Endodermal cell (in vitro differentiated cells): ENCODE results near the gene EZR. TPM values are rescaled to one million over a fixed set of nuclear protein-coding genes. Genes with fewer than 3 reads are reported as not detected.
A peak's percentile ranks its signal among the peaks of the same experiment; 100 is the strongest.

Source experiments
- DNase-seq: peaks from one replicate; pipeline ENCODE4 v3.0.0-alpha.2; 2017
- H3K27ac ChIP-seq: 2 replicates; pipeline ENCODE4 v1.5.1; 2013; ENCODE audit warnings: mild to moderate bottlenecking, low read depth, low read length, moderate library complexity
- H3K27me3 ChIP-seq: 2 replicates; pipeline ENCODE4 v1.6.1; 2013; ENCODE audit warnings: mild to moderate bottlenecking, low read length, moderate library complexity; ENCODE audit not compliant: insufficient read depth, control insufficient read depth, poor library complexity, severe bottlenecking
- H3K36me3 ChIP-seq: 2 replicates; pipeline ENCODE4 v1.7.0; 2013; ENCODE audit warnings: mild to moderate bottlenecking, low read length, moderate library complexity; ENCODE audit not compliant: control insufficient read depth, insufficient read depth
- H3K4me1 ChIP-seq: one replicate; pipeline ENCODE4 v1.7.0; 2013; ENCODE audit warnings: low read length; ENCODE audit not compliant: control insufficient read depth, insufficient read depth
- H3K4me3 ChIP-seq: 2 replicates; pipeline ENCODE4 v1.5.1; 2013; ENCODE audit warnings: mild to moderate bottlenecking, low read length, moderate library complexity
- H3K9ac ChIP-seq: 2 replicates; pipeline ENCODE4 v1.6.1; 2013; ENCODE audit warnings: mild to moderate bottlenecking, low read length, moderate library complexity; ENCODE audit not compliant: poor library complexity, severe bottlenecking; ENCODE audit errors: extremely low read depth
- H3K9me3 ChIP-seq: 2 replicates; pipeline ENCODE4 v1.6.1; 2013; ENCODE audit warnings: mild to moderate bottlenecking, low read length, moderate library complexity; ENCODE audit not compliant: control insufficient read depth
- H3K27ac Mint-ChIP-seq: 2 replicates; pipeline ENCODE4 v1.8.0; 2020; ENCODE audit warnings: mixed read lengths
- H3K27me3 Mint-ChIP-seq: 2 replicates; pipeline ENCODE4 v1.8.0; 2021; ENCODE audit warnings: mild to moderate bottlenecking, mixed read lengths; ENCODE audit not compliant: insufficient read depth
- H3K36me3 Mint-ChIP-seq: 2 replicates; pipeline ENCODE4 v1.8.0; 2020; ENCODE audit warnings: low read depth, mixed read lengths
- H3K4me1 Mint-ChIP-seq: 2 replicates; pipeline ENCODE4 v1.8.0; 2020; ENCODE audit warnings: mixed read lengths
- H3K4me3 Mint-ChIP-seq: 2 replicates; pipeline ENCODE4 v1.8.0; 2020; ENCODE audit warnings: mild to moderate bottlenecking, moderate library complexity, mixed read lengths
- H3K9me3 Mint-ChIP-seq: 2 replicates; pipeline ENCODE4 v1.8.0; 2020; ENCODE audit warnings: mild to moderate bottlenecking, mixed read lengths
- CTCF ChIP-seq: fragments of 200-600 bp; sonication (generic); conservative IDR thresholded peaks from 2 replicates; pipeline ENCODE4 v1.5.0; 2021; ENCODE audit warnings: antibody characterized with exemption, mild to moderate bottlenecking
- WGBS, 2 experiments: methylation state at CpG; one replicate each; pipeline versions ENCODE4 v1.1.5 to v1.1.7; 2013; ENCODE audit warnings: missing lambda C conversion rate in 2 of 2, mixed read lengths in 1 of 2; ENCODE audit not compliant: insufficient coverage in 1 of 2, insufficient read length in 1 of 2; 5-methylcytosine and 5-hydroxymethylcytosine counted together
- total RNA-seq, 2 donors: library from RNA; stranded (reverse); fragmentation: NEBNext Ultra II Directional in 1 of 2; extraction: Animal tissue kit (Norgen Biotek cat#: 25700) in 1 of 2; gene quantifications; 2 replicates in 1 of 2; 3 replicates in 1 of 2; pipeline ENCODE4 v1.2.1, GENCODE V29; 2021

The EZR gene
- total RNA-seq, 2 donors from 2014 or later = 145 to 209 TPM

- Mint-ChIP-seq H3K4me1 (peaks cover 18% of the 10 kb centered on the region), H3K9me3 (no peaks in the 10 kb centered on the region)
- 82 to 88% methylated on average over 3 to 4 of the region's 4 CpGs for WGBS, 2 experiments
Observed at GRCh38 chr6:158832026-158832425, 12.9 kb upstream of the EZR start.

GRCh38 chr6:158831571-158831970 lies 12.4 kb upstream of the EZR start:
- H3K9me3 Mint-ChIP-seq = no peaks in the 10 kb centered on the region
- no peak overlapping the region for H3K4me3 Mint-ChIP-seq
- no peak for DNase-seq
- Histone ChIP-seq H3K9me3 (no peaks in the 10 kb centered on the region), H3K27ac (no peak overlapping the region), H3K4me3 (no peak overlapping the region), H3K9ac (no peak overlapping the region), H3K27me3 (no peaks in the 10 kb centered on the region), H3K36me3 (no peaks in the 10 kb centered on the region), H3K4me1 (peaks cover 2% of the 10 kb centered on the region)
- 88 to 97% methylated on average over 5 to 8 of the region's 8 CpGs for WGBS, 2 experiments
- no peak overlapping the region for H3K27ac Mint-ChIP-seq
- H3K36me3 Mint-ChIP-seq = no peaks in the 10 kb centered on the region
- peaks cover 18% of the 10 kb centered on the region for H3K4me1 Mint-ChIP-seq
- H3K27me3 Mint-ChIP-seq = no peaks in the 10 kb centered on the region
- no peak for TF ChIP-seq CTCF

More at GRCh38 chr6:158832026-158832425, 12.9 kb upstream of the EZR start:
- Histone ChIP-seq H3K4me3 (no peak overlapping the region), H3K4me1 (peaks cover 2% of the 10 kb centered on the region), H3K9me3 (no peaks in the 10 kb centered on the region), H3K27ac (no peak overlapping the region), H3K9ac (no peak overlapping the region), H3K36me3 (no peaks in the 10 kb centered on the region), H3K27me3 (no peaks in the 10 kb centered on the region)
- no peak for TF ChIP-seq CTCF
- Mint-ChIP-seq H3K27ac (no peak overlapping the region), H3K4me3 (no peak overlapping the region), H3K27me3 (no peaks in the 10 kb centered on the region), H3K36me3 (no peaks in the 10 kb centered on the region)
- DNase-seq = no peak

DNA sequence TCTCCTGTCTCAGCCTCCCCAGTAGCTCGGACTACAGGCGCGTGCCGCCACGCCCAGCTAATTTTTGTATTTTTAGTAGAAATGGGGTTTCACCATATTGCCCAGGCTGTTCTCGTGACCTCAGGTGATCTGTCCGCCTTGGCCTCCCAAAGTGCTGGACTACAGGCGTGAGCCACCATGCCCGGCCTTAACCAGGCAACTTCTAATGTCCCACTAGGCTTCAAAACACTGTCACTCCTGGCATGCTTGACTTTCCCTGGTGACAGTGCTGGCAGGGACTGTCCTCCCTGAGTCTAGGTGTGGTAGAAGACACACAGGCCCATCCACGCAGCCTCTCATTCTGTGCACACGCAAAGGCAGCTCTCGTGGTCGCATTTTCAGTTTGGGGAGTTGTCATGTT lies 11.6 kb upstream of the EZR start:
- WGBS, 2 experiments = 94 to 95% methylated on average over 12 to 13 of the region's 13 CpGs

More for the DNA sequence above, 11.6 kb upstream of the EZR start:
- Mint-ChIP-seq H3K27me3 (no peaks in the 10 kb centered on the region), H3K9me3 (no peaks in the 10 kb centered on the region), H3K27ac (no peak overlapping the region), H3K36me3 (no peaks in the 10 kb centered on the region), H3K4me3 (no peak overlapping the region), H3K4me1 (peaks cover 20% of the 10 kb centered on the region)
- no peak overlapping the region for H3K27ac ChIP-seq
- H3K9ac ChIP-seq = no peak overlapping the region
- DNase-seq = peak; percentile 19
- H3K36me3 ChIP-seq = no peaks in the 10 kb centered on the region
- no peak overlapping the region for H3K4me3 ChIP-seq
- H3K4me1 ChIP-seq = peaks cover 2% of the 10 kb centered on the region
- H3K27me3 ChIP-seq = no peaks in the 10 kb centered on the region
- no peak for TF ChIP-seq CTCF
- no peaks in the 10 kb centered on the region for H3K9me3 ChIP-seq
